HepG2 (cell line): ENCODE data around the gene ANKRD13D. TPM values are rescaled to one million over a fixed set of nuclear protein-coding genes. Genes with fewer than 3 reads are reported as not detected.

Experiments
- NAIF1 ChIP-seq: sonication (generic); formaldehyde crosslinking; IDR thresholded peaks from 2 replicates; pipeline ENCODE4 v1.5.0; 2020; ENCODE audit warnings: mild to moderate bottlenecking, missing genetic modification reagents, borderline replicate concordance
- NPAS2 ChIP-seq: sonication (generic); formaldehyde crosslinking; IDR thresholded peaks from 2 replicates; pipeline ENCODE4 v1.8.0; 2022; ENCODE audit warnings: mild to moderate bottlenecking, missing genetic modification reagents, borderline replicate concordance
- REL ChIP-seq: sonication (generic); formaldehyde crosslinking; conservative IDR thresholded peaks from 2 replicates; pipeline ENCODE4 v1.8.0; 2022; ENCODE audit warnings: mild to moderate bottlenecking, missing genetic modification reagents, moderate library complexity
- ZNF12 ChIP-seq: sonication (generic); formaldehyde crosslinking; IDR thresholded peaks from 2 replicates; pipeline ENCODE4 v1.5.0; 2020; ENCODE audit warnings: missing genetic modification reagents
- ZNF235 ChIP-seq: sonication (generic); formaldehyde crosslinking; IDR thresholded peaks from 2 replicates; pipeline ENCODE4 v1.8.1; 2023; ENCODE audit warnings: mild to moderate bottlenecking, missing genetic modification reagents, borderline replicate concordance
- ZNF547 ChIP-seq: sonication (generic); formaldehyde crosslinking; IDR thresholded peaks from 2 replicates; pipeline ENCODE4 v1.5.1; 2020; ENCODE audit warnings: mild to moderate bottlenecking, missing genetic modification reagents
- ZNF572 ChIP-seq: sonication (generic); formaldehyde crosslinking; IDR thresholded peaks from 2 replicates; pipeline ENCODE4 v1.5.1; 2020; ENCODE audit warnings: mild to moderate bottlenecking, missing genetic modification reagents
- ZNF607 ChIP-seq: sonication (generic); formaldehyde crosslinking; IDR thresholded peaks from 2 replicates; pipeline ENCODE4 v1.5.1; 2020; ENCODE audit warnings: missing genetic modification reagents, mild to moderate bottlenecking, borderline replicate concordance
- ZNF709 ChIP-seq: sonication (generic); formaldehyde crosslinking; IDR thresholded peaks from 2 replicates; pipeline ENCODE4 v1.5.0; 2020; ENCODE audit warnings: mild to moderate bottlenecking, missing genetic modification reagents
- polyA plus RNA-seq, 8 experiments: library from polyadenylated mRNA; depleted of rRNA in 3 of 8; stranded (reverse) in 7 of 8; unstranded in 1 of 8; fragments of >200 nt; fragmentation: Illumina TruSeq in 4 of 8; extraction: Trizol in 4 of 8; gene quantifications; 2 replicates each; pipeline versions ENCODE4 v1.2.1 to v1.2.3, GENCODE V29; 2011 to 2016; ENCODE audit warnings: low read depth in 4 of 8, missing spikeins in 1 of 8, mixed read lengths in 1 of 8; ENCODE audit not compliant: insufficient read depth in 1 of 8
- total RNA-seq, 5 experiments: library from RNA; depleted of rRNA; stranded (reverse); fragments of >200 nt; fragmentation: Illumina TruSeq; extraction: Trizol; gene quantifications; 2 replicates each; pipeline ENCODE4 v1.2.3, GENCODE V29; 2016; ENCODE audit warnings: low read depth in 1 of 5
- TF ChIP-seq, protein P1 (sequence below): sonication (generic); formaldehyde crosslinking; IDR thresholded peaks from 2 replicates; pipeline ENCODE4 v1.5.0; 2020; ENCODE audit warnings: missing genetic modification reagents
- TF ChIP-seq, protein P2 (sequence below): sonication (generic); formaldehyde crosslinking; IDR thresholded peaks from 2 replicates; pipeline ENCODE4 v1.8.0; 2022; ENCODE audit warnings: missing genetic modification reagents, mild to moderate bottlenecking, moderate library complexity, borderline replicate concordance
- TF ChIP-seq, protein P3 (sequence below): sonication (generic); formaldehyde crosslinking; IDR thresholded peaks from 2 replicates; pipeline ENCODE4 v1.4.0; 2020; ENCODE audit warnings: missing genetic modification reagents, borderline replicate concordance
- TF ChIP-seq, protein P4 (sequence below): sonication (generic); formaldehyde crosslinking; IDR thresholded peaks from 2 replicates; pipeline ENCODE4 v1.4.0; 2020; ENCODE audit warnings: mild to moderate bottlenecking, missing genetic modification reagents, borderline replicate concordance

ANKRD13D gene
- total and polyA plus RNA-seq, 2 of the 13 experiments (the other 11 are each of a cell fraction or from before 2014, with no cell fraction given) = 18.6 to 27.3 TPM

DNA sequence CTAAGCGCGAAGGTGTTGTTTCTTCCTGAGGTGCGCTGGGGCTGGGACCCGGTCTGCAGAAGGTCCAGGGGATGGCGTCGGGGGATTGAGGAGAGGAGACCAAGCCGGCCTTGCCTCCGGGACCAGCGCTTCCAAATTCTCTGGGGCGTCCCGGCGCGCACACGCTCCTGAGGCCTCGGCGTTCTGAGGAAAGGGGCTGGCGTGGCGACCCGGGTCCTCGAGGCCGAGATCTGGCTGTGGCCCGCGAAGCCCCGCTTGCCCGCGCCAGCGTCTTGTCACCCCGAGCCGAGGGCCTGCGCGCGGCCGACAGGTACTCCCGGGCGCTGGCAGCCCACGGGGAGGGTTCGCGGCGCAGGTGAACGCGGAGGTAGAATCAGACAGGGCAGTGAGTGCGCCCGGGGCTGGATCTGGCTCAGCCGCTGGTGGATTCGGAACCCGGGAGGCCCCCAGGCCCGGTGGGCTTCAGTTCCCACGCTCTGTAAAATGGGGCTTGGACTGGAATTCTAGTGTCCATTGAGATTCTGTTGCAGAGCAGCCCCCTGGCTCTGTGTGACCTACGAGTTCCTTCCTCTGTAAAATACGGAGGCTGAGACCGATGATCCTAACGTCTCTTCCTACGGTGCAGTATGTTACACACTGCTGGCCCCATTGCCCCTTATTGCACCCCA, 28.9 kb downstream of the ANKRD13D start (continued):
- TF ChIP-seq, protein P1, sequence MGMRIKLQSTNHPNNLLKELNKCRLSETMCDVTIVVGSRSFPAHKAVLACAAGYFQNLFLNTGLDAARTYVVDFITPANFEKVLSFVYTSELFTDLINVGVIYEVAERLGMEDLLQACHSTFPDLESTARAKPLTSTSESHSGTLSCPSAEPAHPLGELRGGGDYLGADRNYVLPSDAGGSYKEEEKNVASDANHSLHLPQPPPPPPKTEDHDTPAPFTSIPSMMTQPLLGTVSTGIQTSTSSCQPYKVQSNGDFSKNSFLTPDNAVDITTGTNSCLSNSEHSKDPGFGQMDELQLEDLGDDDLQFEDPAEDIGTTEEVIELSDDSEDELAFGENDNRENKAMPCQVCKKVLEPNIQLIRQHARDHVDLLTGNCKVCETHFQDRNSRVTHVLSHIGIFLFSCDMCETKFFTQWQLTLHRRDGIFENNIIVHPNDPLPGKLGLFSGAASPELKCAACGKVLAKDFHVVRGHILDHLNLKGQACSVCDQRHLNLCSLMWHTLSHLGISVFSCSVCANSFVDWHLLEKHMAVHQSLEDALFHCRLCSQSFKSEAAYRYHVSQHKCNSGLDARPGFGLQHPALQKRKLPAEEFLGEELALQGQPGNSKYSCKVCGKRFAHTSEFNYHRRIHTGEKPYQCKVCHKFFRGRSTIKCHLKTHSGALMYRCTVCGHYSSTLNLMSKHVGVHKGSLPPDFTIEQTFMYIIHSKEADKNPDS (CRISPR knock-in tag) = no peak
- TF ChIP-seq, protein P2, sequence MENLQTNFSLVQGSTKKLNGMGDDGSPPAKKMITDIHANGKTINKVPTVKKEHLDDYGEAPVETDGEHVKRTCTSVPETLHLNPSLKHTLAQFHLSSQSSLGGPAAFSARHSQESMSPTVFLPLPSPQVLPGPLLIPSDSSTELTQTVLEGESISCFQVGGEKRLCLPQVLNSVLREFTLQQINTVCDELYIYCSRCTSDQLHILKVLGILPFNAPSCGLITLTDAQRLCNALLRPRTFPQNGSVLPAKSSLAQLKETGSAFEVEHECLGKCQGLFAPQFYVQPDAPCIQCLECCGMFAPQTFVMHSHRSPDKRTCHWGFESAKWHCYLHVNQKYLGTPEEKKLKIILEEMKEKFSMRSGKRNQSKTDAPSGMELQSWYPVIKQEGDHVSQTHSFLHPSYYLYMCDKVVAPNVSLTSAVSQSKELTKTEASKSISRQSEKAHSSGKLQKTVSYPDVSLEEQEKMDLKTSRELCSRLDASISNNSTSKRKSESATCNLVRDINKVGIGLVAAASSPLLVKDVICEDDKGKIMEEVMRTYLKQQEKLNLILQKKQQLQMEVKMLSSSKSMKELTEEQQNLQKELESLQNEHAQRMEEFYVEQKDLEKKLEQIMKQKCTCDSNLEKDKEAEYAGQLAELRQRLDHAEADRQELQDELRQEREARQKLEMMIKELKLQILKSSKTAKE (CRISPR knock-in tag) = no peak
- no peak for TF ChIP-seq ZNF12 (CRISPR knock-in tag)
- peak; percentile 63 for TF ChIP-seq ZNF709 (CRISPR knock-in tag)
- no peak for TF ChIP-seq ZNF235 (CRISPR knock-in tag)
- TF ChIP-seq REL (CRISPR knock-in tag) = peak; percentile 36; the same call in 1 of the 2 replicates
- TF ChIP-seq, protein P3, sequence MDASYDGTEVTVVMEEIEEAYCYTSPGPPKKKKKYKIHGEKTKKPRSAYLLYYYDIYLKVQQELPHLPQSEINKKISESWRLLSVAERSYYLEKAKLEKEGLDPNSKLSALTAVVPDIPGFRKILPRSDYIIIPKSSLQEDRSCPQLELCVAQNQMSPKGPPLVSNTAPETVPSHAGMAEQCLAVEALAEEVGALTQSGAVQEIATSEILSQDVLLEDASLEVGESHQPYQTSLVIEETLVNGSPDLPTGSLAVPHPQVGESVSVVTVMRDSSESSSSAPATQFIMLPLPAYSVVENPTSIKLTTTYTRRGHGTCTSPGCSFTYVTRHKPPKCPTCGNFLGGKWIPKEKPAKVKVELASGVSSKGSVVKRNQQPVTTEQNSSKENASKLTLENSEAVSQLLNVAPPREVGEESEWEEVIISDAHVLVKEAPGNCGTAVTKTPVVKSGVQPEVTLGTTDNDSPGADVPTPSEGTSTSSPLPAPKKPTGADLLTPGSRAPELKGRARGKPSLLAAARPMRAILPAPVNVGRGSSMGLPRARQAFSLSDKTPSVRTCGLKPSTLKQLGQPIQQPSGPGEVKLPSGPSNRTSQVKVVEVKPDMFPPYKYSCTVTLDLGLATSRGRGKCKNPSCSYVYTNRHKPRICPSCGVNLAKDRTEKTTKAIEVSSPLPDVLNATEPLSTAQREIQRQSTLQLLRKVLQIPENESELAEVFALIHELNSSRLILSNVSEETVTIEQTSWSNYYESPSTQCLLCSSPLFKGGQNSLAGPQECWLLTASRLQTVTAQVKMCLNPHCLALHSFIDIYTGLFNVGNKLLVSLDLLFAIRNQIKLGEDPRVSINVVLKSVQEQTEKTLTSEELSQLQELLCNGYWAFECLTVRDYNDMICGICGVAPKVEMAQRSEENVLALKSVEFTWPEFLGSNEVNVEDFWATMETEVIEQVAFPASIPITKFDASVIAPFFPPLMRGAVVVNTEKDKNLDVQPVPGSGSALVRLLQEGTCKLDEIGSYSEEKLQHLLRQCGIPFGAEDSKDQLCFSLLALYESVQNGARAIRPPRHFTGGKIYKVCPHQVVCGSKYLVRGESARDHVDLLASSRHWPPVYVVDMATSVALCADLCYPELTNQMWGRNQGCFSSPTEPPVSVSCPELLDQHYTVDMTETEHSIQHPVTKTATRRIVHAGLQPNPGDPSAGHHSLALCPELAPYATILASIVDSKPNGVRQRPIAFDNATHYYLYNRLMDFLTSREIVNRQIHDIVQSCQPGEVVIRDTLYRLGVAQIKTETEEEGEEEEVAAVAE = 0 out of 2 replicates have a peak, but pooled peaks have one; percentile 1
- TF ChIP-seq NAIF1 (CRISPR knock-in tag) = 0 out of 2 replicates have a peak, but pooled peaks have one; percentile 27
- 0 out of 2 replicates have a peak, but pooled peaks have one; percentile 11 for TF ChIP-seq ZNF607 (CRISPR knock-in tag)
- TF ChIP-seq, protein P4, sequence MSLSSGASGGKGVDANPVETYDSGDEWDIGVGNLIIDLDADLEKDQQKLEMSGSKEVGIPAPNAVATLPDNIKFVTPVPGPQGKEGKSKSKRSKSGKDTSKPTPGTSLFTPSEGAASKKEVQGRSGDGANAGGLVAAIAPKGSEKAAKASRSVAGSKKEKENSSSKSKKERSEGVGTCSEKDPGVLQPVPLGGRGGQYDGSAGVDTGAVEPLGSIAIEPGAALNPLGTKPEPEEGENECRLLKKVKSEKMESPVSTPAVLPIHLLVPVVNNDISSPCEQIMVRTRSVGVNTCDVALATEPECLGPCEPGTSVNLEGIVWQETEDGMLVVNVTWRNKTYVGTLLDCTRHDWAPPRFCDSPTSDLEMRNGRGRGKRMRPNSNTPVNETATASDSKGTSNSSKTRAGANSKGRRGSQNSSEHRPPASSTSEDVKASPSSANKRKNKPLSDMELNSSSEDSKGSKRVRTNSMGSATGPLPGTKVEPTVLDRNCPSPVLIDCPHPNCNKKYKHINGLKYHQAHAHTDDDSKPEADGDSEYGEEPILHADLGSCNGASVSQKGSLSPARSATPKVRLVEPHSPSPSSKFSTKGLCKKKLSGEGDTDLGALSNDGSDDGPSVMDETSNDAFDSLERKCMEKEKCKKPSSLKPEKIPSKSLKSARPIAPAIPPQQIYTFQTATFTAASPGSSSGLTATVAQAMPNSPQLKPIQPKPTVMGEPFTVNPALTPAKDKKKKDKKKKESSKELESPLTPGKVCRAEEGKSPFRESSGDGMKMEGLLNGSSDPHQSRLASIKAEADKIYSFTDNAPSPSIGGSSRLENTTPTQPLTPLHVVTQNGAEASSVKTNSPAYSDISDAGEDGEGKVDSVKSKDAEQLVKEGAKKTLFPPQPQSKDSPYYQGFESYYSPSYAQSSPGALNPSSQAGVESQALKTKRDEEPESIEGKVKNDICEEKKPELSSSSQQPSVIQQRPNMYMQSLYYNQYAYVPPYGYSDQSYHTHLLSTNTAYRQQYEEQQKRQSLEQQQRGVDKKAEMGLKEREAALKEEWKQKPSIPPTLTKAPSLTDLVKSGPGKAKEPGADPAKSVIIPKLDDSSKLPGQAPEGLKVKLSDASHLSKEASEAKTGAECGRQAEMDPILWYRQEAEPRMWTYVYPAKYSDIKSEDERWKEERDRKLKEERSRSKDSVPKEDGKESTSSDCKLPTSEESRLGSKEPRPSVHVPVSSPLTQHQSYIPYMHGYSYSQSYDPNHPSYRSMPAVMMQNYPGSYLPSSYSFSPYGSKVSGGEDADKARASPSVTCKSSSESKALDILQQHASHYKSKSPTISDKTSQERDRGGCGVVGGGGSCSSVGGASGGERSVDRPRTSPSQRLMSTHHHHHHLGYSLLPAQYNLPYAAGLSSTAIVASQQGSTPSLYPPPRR (CRISPR knock-in tag) = peak; percentile 46; the same call in 1 of the 2 replicates
- TF ChIP-seq ZNF572 = 0 out of 2 replicates have a peak, but pooled peaks have one; percentile 56
- peak; percentile 64; the same call in 1 of the 2 replicates for TF ChIP-seq ZNF547
- no peak for TF ChIP-seq NPAS2 (CRISPR knock-in tag)
